OCI-LY7 (cell line): Measurements from ENCODE around the gene DOC2A.

ENCODE experiments used
- CTCF ChIP-seq: fragments of 200-600 bp; sonication (generic); conservative IDR thresholded peaks from 2 replicates; pipeline ENCODE4 v1.5.1; 2014; ENCODE audit warnings: mild to moderate bottlenecking, antibody characterized with exemption, low read length, moderate library complexity, mixed read lengths
- EZH2phosphoT487 ChIP-seq: fragments of 200-600 bp; sonication (generic); IDR thresholded peaks from 2 replicates; pipeline ENCODE4 v1.6.1; 2018; ENCODE audit warnings: low read depth, borderline replicate concordance, mild to moderate bottlenecking, mixed run types, antibody characterized with exemption, low read length, moderate library complexity, mixed read lengths

DNA sequence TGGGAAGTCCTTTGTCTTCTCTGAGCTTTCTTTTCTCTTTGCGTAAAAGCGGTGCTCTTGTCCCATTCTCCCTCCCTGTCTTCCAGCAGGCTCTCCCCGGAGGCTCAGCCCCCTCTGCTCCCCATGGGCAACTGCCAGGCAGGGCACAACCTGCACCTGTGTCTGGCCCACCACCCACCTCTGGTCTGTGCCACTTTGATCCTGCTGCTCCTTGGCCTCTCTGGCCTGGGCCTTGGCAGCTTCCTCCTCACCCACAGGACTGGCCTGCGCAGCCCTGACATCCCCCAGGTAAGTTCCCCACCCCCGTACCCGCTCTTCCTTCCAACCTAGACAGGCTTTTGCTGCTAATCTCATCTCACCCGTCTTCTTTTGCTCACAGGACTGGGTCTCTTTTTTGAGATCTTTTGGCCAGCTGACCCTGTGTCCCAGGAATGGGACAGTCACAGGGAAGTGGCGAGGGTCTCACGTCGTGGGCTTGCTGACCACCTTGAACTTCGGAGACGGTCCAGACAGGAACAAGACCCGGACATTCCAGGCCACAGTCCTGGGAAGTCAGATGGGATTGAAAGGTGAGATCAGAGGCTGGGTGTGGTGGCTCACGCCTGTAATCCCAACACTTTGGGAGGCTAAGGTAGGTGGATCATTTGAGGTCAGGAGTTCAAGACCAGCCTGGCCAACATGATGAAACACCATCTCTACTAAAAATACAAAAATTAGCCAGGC lies 47.6 kb downstream of the DOC2A start:
- TF ChIP-seq CTCF (no peak), EZH2phosphoT487 (no peak)
